GM23248 (cell line): ENCODE measurements around the gene ZNF532.

Experiments used
- EZH2 ChIP-seq: fragments of 200-600 bp; sonication (generic); IDR thresholded peaks from 2 replicates; pipeline ENCODE4 v1.6.1; 2018; ENCODE audit warnings: antibody characterized with exemption, mild to moderate bottlenecking; ENCODE audit not compliant: insufficient read depth, poor library complexity, severe bottlenecking
- EZH2phosphoT487 ChIP-seq: fragments of 200-600 bp; sonication (generic); IDR thresholded peaks from 2 replicates; pipeline ENCODE4 v1.6.1; 2018; ENCODE audit warnings: antibody characterized with exemption, moderate library complexity, mild to moderate bottlenecking, low read depth; ENCODE audit not compliant: insufficient read depth

DNA sequence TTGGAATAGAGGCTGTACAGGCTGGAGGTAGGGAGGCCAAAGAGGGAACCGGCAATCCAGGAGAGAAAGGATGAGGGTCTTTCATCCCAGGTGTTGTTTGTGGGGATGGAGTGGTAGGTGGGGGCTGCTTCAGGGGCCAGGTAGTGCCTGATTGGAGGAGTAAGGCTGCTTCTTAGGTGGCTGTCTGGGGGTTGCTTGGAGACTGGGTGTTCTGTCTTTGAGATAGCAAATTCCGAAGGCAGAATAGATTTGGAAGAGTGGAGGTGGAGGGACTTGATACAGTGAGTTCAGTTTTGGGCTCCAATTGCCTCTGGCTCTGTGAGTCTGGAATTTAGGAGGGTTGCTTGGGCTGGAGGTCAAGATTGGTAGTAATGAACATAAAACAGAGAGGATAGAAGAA is 5.9 kb downstream of the ZNF532 start:
- TF ChIP-seq EZH2: no peak
- no peak for TF ChIP-seq EZH2phosphoT487
